A673 (cell line): Measurements from ENCODE around the gene FMN2. TPM values are rescaled to one million over a fixed set of nuclear protein-coding genes. Genes with fewer than 3 reads are reported as not detected.

Experiments
- BruUV-seq: library from RNA; stranded (reverse); fragments of 400-500 nt; replicated peaks from 2 replicates; lab custom pipeline; 2021; lab: Mats Ljungman, UMichigan
- CTCF ChIA-PET: fragments of 300-600 bp; sonication (Branson Sonifier 250); formaldehyde crosslinking; loops from one replicate; lab custom pipeline; 2022; ENCODE audit warnings: antibody characterized with exemption; lab: Charles Lee
- POLR2A ChIA-PET: fragments of 300-600 bp; sonication (Branson Sonifier 250); formaldehyde crosslinking; loops from one replicate; lab custom pipeline; 2022; ENCODE audit warnings: antibody characterized with exemption; ENCODE audit not compliant: low non-redundant PET; lab: Charles Lee
- DNase-seq: peaks from one replicate; pipeline ENCODE4 v3.0.0-alpha.2; 2015; ENCODE audit warnings: low spot score
- H3K27ac ChIP-seq: fragments of 200-600 bp; sonication (generic); 2 replicates; pipeline ENCODE4 v1.5.1; 2016; ENCODE audit warnings: mixed run types, low read depth, mild to moderate bottlenecking, mixed read lengths, antibody characterized with exemption, low read length; ENCODE audit not compliant: poor library complexity, severe bottlenecking
- H3K27me3 ChIP-seq: fragments of 200-600 bp; sonication (generic); replicated peaks from 2 replicates; pipeline ENCODE4 v1.6.1; 2017; ENCODE audit warnings: mixed run types, low read depth, mild to moderate bottlenecking, mixed read lengths, antibody characterized with exemption, low read length; ENCODE audit not compliant: insufficient read depth, poor library complexity
- H3K36me3 ChIP-seq: fragments of 200-600 bp; sonication (generic); 2 replicates; pipeline ENCODE4 v1.6.1; 2016; ENCODE audit warnings: mixed run types, mild to moderate bottlenecking, mixed read lengths, antibody characterized with exemption, low read length; ENCODE audit not compliant: insufficient read depth, poor library complexity, severe bottlenecking
- H3K4me1 ChIP-seq: fragments of 200-600 bp; sonication (generic); 2 replicates; pipeline ENCODE4 v1.6.1; 2017; ENCODE audit warnings: mixed run types, mild to moderate bottlenecking, mixed read lengths, antibody characterized with exemption, low read length; ENCODE audit not compliant: insufficient read depth, poor library complexity, severe bottlenecking
- H3K4me3 ChIP-seq: fragments of 200-600 bp; sonication (generic); 2 replicates; pipeline ENCODE4 v1.5.1; 2016; ENCODE audit warnings: low read depth, mixed run types, mild to moderate bottlenecking, mixed read lengths, low read length; ENCODE audit not compliant: poor library complexity, severe bottlenecking
- H3K9me3 ChIP-seq: fragments of 200-600 bp; sonication (generic); 2 replicates; pipeline ENCODE4 v1.6.1; 2016; ENCODE audit warnings: mixed run types, low read depth, mild to moderate bottlenecking, mixed read lengths, antibody characterized with exemption, low read length; ENCODE audit not compliant: poor library complexity, severe bottlenecking
- EZH2 ChIP-seq: fragments of 200-600 bp; sonication (generic); IDR thresholded peaks from 2 replicates; pipeline ENCODE4 v1.6.1; 2017; ENCODE audit warnings: borderline replicate concordance, low read depth, mild to moderate bottlenecking, mixed read lengths, antibody characterized with exemption, low read length; ENCODE audit not compliant: poor library complexity, severe bottlenecking
- intact Hi-C: fragments of 100-400 bp; cut with micrococcal nuclease; formaldehyde crosslinking; loops from one replicate; pipeline ENCODE4 v1.10.0; 2022; ENCODE audit not compliant: unreplicated experiment
- total RNA-seq: library from RNA; stranded (reverse); gene quantifications from 2 replicates; pipeline ENCODE4 v1.2.3, GENCODE V29; 2021
- TF ChIP-seq, protein P1 (sequence below): fragments of 300-800, 200-600 bp; sonication (generic); conservative IDR thresholded peaks from 2 replicates; pipeline ENCODE4 v1.5.1; 2017; ENCODE audit warnings: low read depth, mild to moderate bottlenecking, antibody characterized with exemption, low read length, moderate library complexity, mixed read lengths

The FMN2 gene
- total RNA-seq, 1 experiment from 2014 or later, result not detected

DNA sequence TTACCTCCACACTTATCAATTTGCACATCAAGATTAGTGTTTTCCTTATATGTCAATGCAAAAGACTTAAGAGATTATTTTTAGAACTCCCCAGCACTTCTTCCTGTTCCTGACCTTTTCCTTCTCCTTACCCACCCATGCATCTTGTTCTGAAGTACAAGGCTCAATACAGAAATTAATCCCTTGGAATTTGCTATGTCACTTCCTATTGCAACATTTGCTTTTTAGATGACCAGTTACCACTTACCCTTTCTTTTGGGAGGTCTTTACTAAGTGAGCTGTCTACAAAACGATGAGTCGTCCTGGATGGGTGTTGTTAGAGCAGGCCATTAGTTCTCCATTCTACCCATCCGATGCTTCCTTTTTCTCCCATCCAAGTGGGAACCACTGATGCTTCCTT lies 221.2 kb downstream of the FMN2 start:
- no TSS peak for BruUV-seq
- POLR2A ChIA-PET, result no interaction called here
- peak; percentile 1 for DNase-seq
- H3K4me3 ChIP-seq, result no peak overlapping the region
- TF ChIP-seq, protein P1, sequence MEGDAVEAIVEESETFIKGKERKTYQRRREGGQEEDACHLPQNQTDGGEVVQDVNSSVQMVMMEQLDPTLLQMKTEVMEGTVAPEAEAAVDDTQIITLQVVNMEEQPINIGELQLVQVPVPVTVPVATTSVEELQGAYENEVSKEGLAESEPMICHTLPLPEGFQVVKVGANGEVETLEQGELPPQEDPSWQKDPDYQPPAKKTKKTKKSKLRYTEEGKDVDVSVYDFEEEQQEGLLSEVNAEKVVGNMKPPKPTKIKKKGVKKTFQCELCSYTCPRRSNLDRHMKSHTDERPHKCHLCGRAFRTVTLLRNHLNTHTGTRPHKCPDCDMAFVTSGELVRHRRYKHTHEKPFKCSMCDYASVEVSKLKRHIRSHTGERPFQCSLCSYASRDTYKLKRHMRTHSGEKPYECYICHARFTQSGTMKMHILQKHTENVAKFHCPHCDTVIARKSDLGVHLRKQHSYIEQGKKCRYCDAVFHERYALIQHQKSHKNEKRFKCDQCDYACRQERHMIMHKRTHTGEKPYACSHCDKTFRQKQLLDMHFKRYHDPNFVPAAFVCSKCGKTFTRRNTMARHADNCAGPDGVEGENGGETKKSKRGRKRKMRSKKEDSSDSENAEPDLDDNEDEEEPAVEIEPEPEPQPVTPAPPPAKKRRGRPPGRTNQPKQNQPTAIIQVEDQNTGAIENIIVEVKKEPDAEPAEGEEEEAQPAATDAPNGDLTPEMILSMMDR, result no peak
- no peak for TF ChIP-seq EZH2
- no peaks in the 10 kb centered on the region for H3K36me3 ChIP-seq
- no peaks in the 10 kb centered on the region for H3K4me1 ChIP-seq
- CTCF ChIA-PET, result no interaction called here
- no peak overlapping the region for H3K27ac ChIP-seq
- H3K27me3 ChIP-seq, result no peaks in the 10 kb centered on the region
- intact Hi-C loops, result no loop called here
- H3K9me3 ChIP-seq, result no peaks in the 10 kb centered on the region

DNA sequence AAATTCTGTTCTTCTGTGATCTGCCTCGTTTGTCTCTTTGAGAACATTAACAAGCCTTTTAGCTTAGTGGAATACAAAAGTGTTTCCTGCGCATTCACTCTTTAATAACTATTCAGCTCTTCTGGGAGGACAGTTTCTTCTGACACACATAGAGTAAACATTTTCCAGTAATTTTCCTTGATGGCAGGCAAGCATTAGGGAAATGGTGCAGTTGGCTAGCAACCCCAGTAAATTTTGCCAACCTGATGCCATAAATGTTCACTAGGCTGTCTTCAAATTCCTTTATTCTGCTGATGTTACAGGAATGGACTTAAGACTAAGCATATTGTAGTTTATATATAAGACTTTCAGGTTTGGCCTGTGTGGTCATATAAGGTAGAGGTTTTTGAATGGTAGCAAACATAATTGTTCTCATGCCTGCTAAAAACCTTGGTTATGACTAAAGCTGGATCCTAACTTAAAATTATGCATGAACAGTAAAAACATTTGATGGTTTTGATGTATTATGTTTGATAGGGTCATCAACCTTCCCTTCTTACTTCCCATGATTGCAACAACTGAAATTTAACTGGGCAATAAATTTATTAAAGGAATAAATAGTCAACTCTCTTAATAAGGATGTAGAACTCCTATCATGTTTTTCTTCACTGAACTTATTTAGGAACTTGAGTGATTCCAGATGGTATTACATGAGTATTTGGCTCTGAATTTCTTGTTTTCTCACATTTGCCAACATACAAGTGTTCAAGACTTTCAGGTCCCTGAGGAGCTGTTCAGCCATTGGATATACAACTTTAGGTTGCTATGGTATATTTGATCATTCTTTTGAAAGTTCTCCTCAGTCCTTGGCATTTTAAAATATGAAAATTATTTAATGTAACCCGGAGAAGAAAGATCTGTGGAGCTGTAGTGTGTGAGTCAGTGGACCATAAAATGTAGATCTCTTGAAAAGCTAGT lies 223.4 kb downstream of the FMN2 start:
- Histone ChIP-seq H3K27ac (no peak overlapping the region), H3K27me3 (no peaks in the 10 kb centered on the region), H3K4me1 (no peaks in the 10 kb centered on the region), H3K36me3 (no peaks in the 10 kb centered on the region), H3K9me3 (no peaks in the 10 kb centered on the region), H3K4me3 (no peak overlapping the region)
- ChIA-PET POLR2A (no interaction called here), CTCF (interaction anchor here (0.5 kb wide), 1 partner anchor 33 kb away, joined by 8 read pairs; no protein-coding TSS in a partner anchor)
- no peak for DNase-seq
- no TSS peak for BruUV-seq
- intact Hi-C loops, result no loop called here
- TF ChIP-seq, protein P1, result no peak
- no peak for TF ChIP-seq EZH2

DNA sequence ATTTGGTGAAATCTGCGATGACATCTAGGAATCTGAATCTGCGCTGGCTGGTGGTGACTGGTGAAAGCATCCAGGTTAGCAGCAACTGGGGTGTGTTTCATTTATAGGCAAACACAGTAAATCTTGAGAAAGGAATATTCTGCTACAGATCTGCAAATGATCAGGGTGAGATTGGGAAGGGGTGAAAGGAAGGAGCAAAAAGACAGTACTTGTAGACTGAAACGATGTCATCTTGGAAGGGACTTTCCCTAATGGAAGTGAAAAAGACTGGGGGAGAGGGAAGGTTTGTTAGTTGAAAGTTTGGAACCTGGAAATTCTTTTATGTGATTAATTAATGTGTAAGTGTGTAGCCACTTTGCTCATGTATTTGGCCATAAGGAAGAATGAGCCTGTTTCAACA lies 228.3 kb downstream of the FMN2 start:
- Histone ChIP-seq H3K36me3 (no peaks in the 10 kb centered on the region), H3K27me3 (peaks cover 10% of the 10 kb centered on the region), H3K9me3 (no peaks in the 10 kb centered on the region), H3K4me1 (no peaks in the 10 kb centered on the region), H3K27ac (no peak overlapping the region), H3K4me3 (no peak overlapping the region)
- CTCF ChIA-PET, result no interaction called here
- TF ChIP-seq, protein P1, result no peak
- no peak for TF ChIP-seq EZH2
- POLR2A ChIA-PET, result no interaction called here
- no TSS peak for BruUV-seq
- intact Hi-C loops, result no loop called here
- DNase-seq, result no peak
